Prostate gland (tissue), 2 donors: Measurements from ENCODE around the gene TSPYL6. TPM values are rescaled to one million over a fixed set of nuclear protein-coding genes. Genes with fewer than 3 reads are reported as not detected.

ENCODE experiments used
- DNase-seq: peaks from one replicate; pipeline ENCODE4 v3.0.0-alpha.2; 2019; ENCODE audit warnings: low spot score
- H3K27ac ChIP-seq, 2 donors: fragments of 200-600 bp; sonication (generic); 2 replicates each; pipeline ENCODE4 v1.5.1; 2017 to 2019
- H3K27me3 ChIP-seq: fragments of 200-600 bp; sonication (generic); replicated peaks from 2 replicates; pipeline ENCODE4 v1.5.1; 2019; ENCODE audit not compliant: insufficient read depth
- H3K36me3 ChIP-seq, 2 donors: fragments of 200-600 bp; sonication (generic); 1 replicate in 1 of 2; 2 replicates in 1 of 2; pipeline versions ENCODE4 v1.5.1 to v1.8.1; 2017 to 2019
- H3K4me1 ChIP-seq: fragments of 200-600 bp; sonication (generic); replicated peaks from 2 replicates; pipeline ENCODE4 v1.5.1; 2019
- H3K4me3 ChIP-seq, 2 donors: fragments of 200-600 bp; sonication (generic); 2 replicates each; pipeline ENCODE4 v1.5.1; 2017 to 2019
- H3K9me3 ChIP-seq: fragments of 200-600 bp; sonication (generic); 2 replicates; pipeline ENCODE4 v1.5.1; 2017
- POLR2A ChIP-seq: fragments of 450-650 bp; IDR thresholded peaks from one replicate; pipeline ENCODE4 v1.6.1; 2016; ENCODE audit warnings: antibody characterized with exemption, mild to moderate bottlenecking
- POLR2AphosphoS5 ChIP-seq: sonication (generic); formaldehyde crosslinking; IDR thresholded peaks from one replicate; pipeline ENCODE4 v1.6.1; 2017; ENCODE audit warnings: antibody characterized with exemption
- WGBS: methylation state at CpG from one replicate; pipeline ENCODE4 v1.1.5; 2018; 5-methylcytosine and 5-hydroxymethylcytosine counted together
- intact Hi-C: fragments of 100-400 bp; cut with DNase I; formaldehyde crosslinking; loops from one replicate; pipeline ENCODE4 v1.14.2; 2022
- total RNA-seq, 2 donors: library from RNA; depleted of rRNA; stranded (reverse); fragments of >200 nt; gene quantifications; one replicate each; pipeline ENCODE4 v1.1.0, GENCODE V29; 2016
- TF ChIP-seq, protein P1 (sequence below), 4 experiments: fragments of 200-600 bp in 2 of 4; fragments of 450-650 bp in 2 of 4; sonication (generic) in 2 of 4; IDR thresholded peaks; 1 replicate in 3 of 4; 2 replicates in 1 of 4; pipeline ENCODE4 v1.5.1; 2016 to 2019; ENCODE audit warnings: antibody characterized with exemption in 4 of 4, mild to moderate bottlenecking in 2 of 4, moderate library complexity in 2 of 4

The TSPYL6 gene
- total RNA-seq, 2 donors from 2014 or later, result 16.8 TPM; not detected in 1

DNA sequence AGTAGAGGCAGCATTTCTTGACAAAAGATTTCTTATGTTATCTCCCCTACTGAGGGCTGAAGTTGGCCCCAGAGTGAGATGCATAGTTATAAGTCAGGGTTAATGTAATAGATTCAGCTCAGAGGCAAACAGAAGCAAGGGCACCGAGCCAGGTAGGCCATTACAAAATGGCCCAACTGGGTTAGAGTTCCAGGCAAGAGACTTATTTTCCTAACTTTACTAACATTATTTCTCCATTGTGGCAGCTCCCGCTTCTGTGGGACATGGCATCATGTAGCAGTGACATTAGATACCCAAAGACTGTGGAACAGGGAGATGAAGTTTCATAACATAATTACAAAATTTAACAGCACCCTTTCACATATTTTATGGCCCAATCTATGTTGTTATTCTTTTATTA lies 27.1 kb downstream of the TSPYL6 start:
- H3K27me3 ChIP-seq, result no peaks in the 10 kb centered on the region
- H3K4me3 ChIP-seq, result no peak overlapping the region
- peaks cover 3% of the 10 kb centered on the region for H3K4me1 ChIP-seq
- intact Hi-C loops, result no loop called here
- 72% methylated on average over 2 of the region's 2 CpGs for WGBS
- no peak overlapping the region for H3K27ac ChIP-seq
- H3K9me3 ChIP-seq, result no peaks in the 10 kb centered on the region
- no peaks in the 10 kb centered on the region for H3K36me3 ChIP-seq
- no peak for DNase-seq
- no peak for TF ChIP-seq POLR2AphosphoS5
- TF ChIP-seq, protein P1, sequence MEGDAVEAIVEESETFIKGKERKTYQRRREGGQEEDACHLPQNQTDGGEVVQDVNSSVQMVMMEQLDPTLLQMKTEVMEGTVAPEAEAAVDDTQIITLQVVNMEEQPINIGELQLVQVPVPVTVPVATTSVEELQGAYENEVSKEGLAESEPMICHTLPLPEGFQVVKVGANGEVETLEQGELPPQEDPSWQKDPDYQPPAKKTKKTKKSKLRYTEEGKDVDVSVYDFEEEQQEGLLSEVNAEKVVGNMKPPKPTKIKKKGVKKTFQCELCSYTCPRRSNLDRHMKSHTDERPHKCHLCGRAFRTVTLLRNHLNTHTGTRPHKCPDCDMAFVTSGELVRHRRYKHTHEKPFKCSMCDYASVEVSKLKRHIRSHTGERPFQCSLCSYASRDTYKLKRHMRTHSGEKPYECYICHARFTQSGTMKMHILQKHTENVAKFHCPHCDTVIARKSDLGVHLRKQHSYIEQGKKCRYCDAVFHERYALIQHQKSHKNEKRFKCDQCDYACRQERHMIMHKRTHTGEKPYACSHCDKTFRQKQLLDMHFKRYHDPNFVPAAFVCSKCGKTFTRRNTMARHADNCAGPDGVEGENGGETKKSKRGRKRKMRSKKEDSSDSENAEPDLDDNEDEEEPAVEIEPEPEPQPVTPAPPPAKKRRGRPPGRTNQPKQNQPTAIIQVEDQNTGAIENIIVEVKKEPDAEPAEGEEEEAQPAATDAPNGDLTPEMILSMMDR (IDR thresholded peaks at IDR 0.05), result no peak
- TF ChIP-seq POLR2A, result no peak

DNA sequence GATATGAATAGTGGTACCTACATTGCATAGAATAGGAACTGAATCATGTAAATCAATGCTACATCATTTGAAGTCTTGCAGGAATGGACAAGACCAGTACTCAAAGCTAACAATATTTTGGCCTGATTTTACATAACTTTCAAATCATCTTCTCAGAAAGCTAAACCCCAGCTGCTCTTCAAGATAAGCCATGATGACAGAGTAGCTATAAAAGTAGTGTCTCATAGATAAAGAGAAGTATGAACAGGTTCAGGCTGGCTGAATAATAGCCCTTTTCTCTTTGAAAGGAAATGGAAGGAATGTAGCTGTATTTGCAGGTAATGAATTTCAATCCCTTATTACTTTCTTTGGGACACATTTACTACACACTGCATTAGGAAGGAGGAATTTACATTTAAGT lies 28.2 kb downstream of the TSPYL6 start:
- DNase-seq, result no peak

DNA sequence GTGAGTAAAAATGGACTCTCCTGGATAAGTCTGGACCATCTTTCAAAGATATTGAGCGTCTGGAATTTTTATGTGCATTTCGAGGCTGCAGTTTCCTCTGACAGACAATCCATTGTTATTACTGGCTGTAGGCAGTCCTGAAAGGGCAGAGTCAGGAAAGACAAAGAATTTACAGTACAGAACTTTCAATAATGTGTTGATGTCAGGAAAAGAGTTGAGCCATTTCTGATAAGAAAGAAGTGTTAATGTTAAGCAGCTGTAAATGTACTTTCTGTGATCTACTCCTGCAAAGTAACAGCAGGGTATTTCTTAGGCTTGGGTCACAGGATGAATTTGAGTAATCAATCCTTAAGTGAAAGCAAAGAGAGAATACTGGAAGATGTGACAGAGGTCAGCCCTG lies 29.8 kb downstream of the TSPYL6 start:
- WGBS, result 14% methylated on average over 2 of the region's 2 CpGs
- Histone ChIP-seq H3K9me3 (no peaks in the 10 kb centered on the region), H3K4me3 (no peak overlapping the region), H3K36me3 (no peaks in the 10 kb centered on the region), H3K27me3 (no peaks in the 10 kb centered on the region), H3K27ac (no peak overlapping the region), H3K4me1 (peaks cover 3% of the 10 kb centered on the region)
- TF ChIP-seq POLR2A, result no peak
- DNase-seq, result no peak
- intact Hi-C loops, result no loop called here

More for the DNA sequence above, 28.2 kb downstream of the TSPYL6 start:
- Histone ChIP-seq H3K4me1 (peaks cover 3% of the 10 kb centered on the region), H3K36me3 (no peaks in the 10 kb centered on the region), H3K4me3 (no peak overlapping the region), H3K9me3 (no peaks in the 10 kb centered on the region), H3K27ac (no peak overlapping the region), H3K27me3 (no peaks in the 10 kb centered on the region)
- TF ChIP-seq, protein P1 (IDR thresholded peaks at IDR 0.05), result no peak
- no peak for TF ChIP-seq POLR2A
- no peak for TF ChIP-seq POLR2AphosphoS5
- intact Hi-C loops, result no loop called here

DNA sequence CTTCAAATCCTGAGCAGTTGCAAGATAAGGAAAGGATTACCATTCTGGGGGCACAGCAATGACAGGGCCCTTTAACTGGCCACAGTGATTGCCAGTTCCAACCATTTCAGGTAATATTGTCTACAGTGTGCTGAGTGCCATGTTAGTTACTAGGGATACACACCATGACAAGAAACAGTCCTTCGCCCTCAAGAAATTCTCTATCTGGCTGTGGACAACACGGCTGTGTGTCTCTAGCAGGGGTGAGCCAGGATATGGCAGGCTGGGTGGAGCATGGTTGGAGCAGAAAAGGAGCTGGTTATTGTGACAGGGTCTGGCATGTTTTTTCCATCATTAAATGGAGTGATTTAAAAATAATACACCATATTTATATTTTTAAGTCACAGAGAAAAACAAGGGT lies 31.0 kb downstream of the TSPYL6 start:
- no peaks in the 10 kb centered on the region for H3K27me3 ChIP-seq
- H3K9me3 ChIP-seq, result no peaks in the 10 kb centered on the region
- no peaks in the 10 kb centered on the region for H3K36me3 ChIP-seq
- TF ChIP-seq POLR2A (no peak), POLR2AphosphoS5 (no peak)
- TF ChIP-seq, protein P1 (IDR thresholded peaks at IDR 0.05), result no peak
- H3K4me1 ChIP-seq, result peaks cover 3% of the 10 kb centered on the region
- WGBS, result 94% methylated on average over 2 of the region's 2 CpGs
- H3K27ac ChIP-seq, result no peak overlapping the region
- no peak for DNase-seq
- H3K4me3 ChIP-seq, result no peak overlapping the region
- intact Hi-C loops, result no loop called here

GRCh38 chr2:54213082-54213481 lies 42.9 kb downstream of the TSPYL6 start:
- Histone ChIP-seq H3K27me3 (no peaks in the 10 kb centered on the region), H3K36me3 (no peaks in the 10 kb centered on the region), H3K9me3 (no peaks in the 10 kb centered on the region), H3K27ac (no peak overlapping the region), H3K4me1 (peaks cover 4% of the 10 kb centered on the region), H3K4me3 (no peak overlapping the region)
- DNase-seq, result no peak
- TF ChIP-seq, protein P1 (IDR thresholded peaks at IDR 0.05), result no peak
- TF ChIP-seq POLR2A (no peak), POLR2AphosphoS5 (no peak)
- intact Hi-C loops, result no loop called here
- 98% methylated on average over 4 of the region's 4 CpGs for WGBS
